H1 (cell line): Measurements from ENCODE around the gene RNF13. TPM values are rescaled to one million over a fixed set of nuclear protein-coding genes. Genes with fewer than 3 reads are reported as not detected.

Experiments used
- CTCF ChIA-PET: fragments of 300-600 bp; sonication (Branson Sonifier 250); formaldehyde crosslinking; loops from one replicate; lab custom pipeline; 2021; ENCODE audit not compliant: partially characterized antibody; lab: Charles Lee
- POLR2A ChIA-PET: fragments of 300-600 bp; sonication (Branson Sonifier 250); formaldehyde crosslinking; loops from one replicate; lab custom pipeline; 2021; ENCODE audit warnings: inconsistent platforms; ENCODE audit not compliant: partially characterized antibody; lab: Charles Lee
- DNase-seq, 2 experiments: peaks; one replicate each; pipeline versions ENCODE4 v3.0.0 to v3.0.0-alpha.2; 2010 to 2022; ENCODE audit warnings: low spot score in 2 of 2, low read depth in 1 of 2, mixed read lengths in 1 of 2
- FAIRE-seq: peaks from 2 replicates; lab custom pipeline; 2011; peaks lifted over from hg19 to GRCh38; lab: Jason Lieb, UNC
- H2AFZ ChIP-seq: 2 replicates; pipeline ENCODE4 v1.8.1; 2012; ENCODE audit warnings: low read length, inconsistent platforms
- H2AK5ac ChIP-seq: 2 replicates; pipeline ENCODE4 v1.6.1; 2013; ENCODE audit warnings: low read depth, low read length
- H2BK120ac ChIP-seq: replicated peaks from 2 replicates; pipeline ENCODE3; 2013; ENCODE audit warnings: low read depth, low read length, inconsistent platforms
- H2BK12ac ChIP-seq: 2 replicates; pipeline ENCODE4 v1.6.1; 2013; ENCODE audit warnings: low read depth, low read length
- H2BK15ac ChIP-seq: 2 replicates; pipeline ENCODE4 v1.6.1; 2013; ENCODE audit warnings: low read length
- H2BK20ac ChIP-seq: 2 replicates; pipeline ENCODE4 v1.6.1; 2013; ENCODE audit warnings: low read length
- H2BK5ac ChIP-seq: 2 replicates; pipeline ENCODE4 v1.6.1; 2013; ENCODE audit warnings: low read depth, low read length
- H3K14ac ChIP-seq: 2 replicates; pipeline ENCODE4 v1.6.1; 2013; ENCODE audit warnings: inconsistent platforms; ENCODE audit not compliant: insufficient read length
- H3K18ac ChIP-seq: 2 replicates; pipeline ENCODE4 v1.6.1; 2013; ENCODE audit warnings: low read length; ENCODE audit errors: extremely low read depth
- H3K23ac ChIP-seq: 2 replicates; pipeline ENCODE4 v1.6.1; 2013; ENCODE audit warnings: inconsistent platforms; ENCODE audit not compliant: insufficient read length
- H3K23me2 ChIP-seq: 2 replicates; pipeline ENCODE4 v1.6.1; 2013; ENCODE audit warnings: low read depth, low read length
- H3K27ac ChIP-seq: 2 replicates; pipeline ENCODE4 v1.6.1; 2011; ENCODE audit warnings: low read depth, low read length, inconsistent platforms
- H3K27me3 ChIP-seq, 4 experiments: replicated peaks in 1 of 4; 1 replicate in 1 of 4; 2 replicates in 3 of 4; pipeline versions ENCODE4 v1.6.1 to v1.8.1; 2011 to 2013; ENCODE audit warnings: low read length in 3 of 4, mild to moderate bottlenecking in 3 of 4, inconsistent platforms in 2 of 4, mixed read lengths in 2 of 4, moderate library complexity in 1 of 4; ENCODE audit not compliant: control insufficient read depth in 3 of 4, insufficient read depth in 3 of 4; ENCODE audit errors: extremely low read depth in 1 of 4
- H3K36me3 ChIP-seq, 4 experiments: 2 replicates each; pipeline versions ENCODE4 v1.6.1 to v1.8.1; 2011 to 2013; ENCODE audit warnings: mild to moderate bottlenecking in 4 of 4, low read length in 3 of 4, moderate library complexity in 2 of 4, control low read depth in 1 of 4, inconsistent platforms in 1 of 4; ENCODE audit not compliant: insufficient read depth in 4 of 4, control insufficient read depth in 2 of 4
- H3K4ac ChIP-seq: replicated peaks from 2 replicates; pipeline ENCODE3; 2013; ENCODE audit warnings: low read length, low read depth, mixed read lengths, inconsistent platforms; ENCODE audit not compliant: insufficient read length
- H3K4me1 ChIP-seq, 4 experiments: replicated peaks in 1 of 4; 1 replicate in 1 of 4; 2 replicates in 3 of 4; pipeline versions ENCODE4 v1.6.1 to v1.8.1; 2011 to 2013; ENCODE audit warnings: low read length in 3 of 4, inconsistent platforms in 2 of 4, mixed read lengths in 1 of 4; ENCODE audit not compliant: insufficient read depth in 4 of 4, control insufficient read depth in 3 of 4
- H3K4me2 ChIP-seq, 2 experiments: 2 replicates each; pipeline versions ENCODE4 v1.6.1 to v1.8.1; 2011 to 2013; ENCODE audit warnings: low read depth in 2 of 2, low read length in 2 of 2, control low read depth in 1 of 2, inconsistent platforms in 1 of 2, mild to moderate bottlenecking in 1 of 2; ENCODE audit not compliant: insufficient read depth in 1 of 2
- H3K4me3 ChIP-seq, 4 experiments: fragments of 200-600, 300-600 bp in 1 of 4; sonication (generic), shearing (Covaris generic), sonication (Bioruptor Twin) in 1 of 4; 2 replicates each; pipeline versions ENCODE4 v1.5.1 to v1.8.1; 2011 to 2016; ENCODE audit warnings: low read length in 4 of 4, low read depth in 3 of 4, control low read depth in 2 of 4, inconsistent platforms in 2 of 4, mild to moderate bottlenecking in 2 of 4, mixed read lengths in 1 of 4, moderate library complexity in 1 of 4; ENCODE audit not compliant: insufficient read depth in 2 of 4; ENCODE audit errors: extremely low read depth in 1 of 4
- H3K56ac ChIP-seq: replicated peaks from 2 replicates; pipeline ENCODE3; 2013; ENCODE audit warnings: low read depth, mild to moderate bottlenecking, mixed read lengths, low read length, inconsistent platforms; ENCODE audit not compliant: insufficient read length
- H3K79me1 ChIP-seq: 2 replicates; pipeline ENCODE4 v1.6.1; 2013; ENCODE audit warnings: low read depth, low read length, control low read depth
- H3K79me2 ChIP-seq, 2 experiments: 2 replicates each; pipeline versions ENCODE4 v1.6.1 to v1.8.1; 2012 to 2013; ENCODE audit warnings: low read length in 2 of 2, mild to moderate bottlenecking in 2 of 2, inconsistent platforms in 1 of 2; ENCODE audit not compliant: insufficient read depth in 2 of 2, control insufficient read depth in 1 of 2
- H3K9ac ChIP-seq, 4 experiments: replicated peaks in 1 of 4; 1 replicate in 1 of 4; 2 replicates in 3 of 4; pipeline versions ENCODE4 v1.6.1 to v1.8.1; 2011 to 2013; ENCODE audit warnings: low read depth in 3 of 4, low read length in 3 of 4, control low read depth in 2 of 4, mild to moderate bottlenecking in 2 of 4, moderate library complexity in 2 of 4, inconsistent platforms in 1 of 4; ENCODE audit errors: extremely low read depth in 1 of 4
- H3K9me3 ChIP-seq, 2 experiments: 2 replicates each; pipeline versions ENCODE4 v1.6.1 to v1.8.1; 2012 to 2013; ENCODE audit warnings: mild to moderate bottlenecking in 2 of 2, moderate library complexity in 2 of 2, control low read depth in 1 of 2, inconsistent platforms in 1 of 2, low read depth in 1 of 2, low read length in 1 of 2, mixed read lengths in 1 of 2; ENCODE audit not compliant: insufficient read depth in 2 of 2
- H4K20me1 ChIP-seq, 2 experiments: replicated peaks in 1 of 2; 2 replicates each; pipeline versions ENCODE3 to v1.8.1; 2011 to 2013; ENCODE audit warnings: inconsistent platforms in 2 of 2, low read length in 2 of 2, mild to moderate bottlenecking in 1 of 2; ENCODE audit not compliant: insufficient read depth in 2 of 2, control insufficient read depth in 1 of 2
- H4K5ac ChIP-seq: 2 replicates; pipeline ENCODE4 v1.6.1; 2013; ENCODE audit warnings: low read length, low read depth, mixed read lengths, inconsistent platforms; ENCODE audit not compliant: insufficient read length
- H4K8ac ChIP-seq: 2 replicates; pipeline ENCODE4 v1.8.0; 2013; ENCODE audit warnings: mild to moderate bottlenecking, moderate library complexity, low read length, inconsistent platforms; ENCODE audit not compliant: insufficient read depth; ENCODE audit errors: extremely low read depth
- H4K91ac ChIP-seq: replicated peaks from 2 replicates; pipeline ENCODE3; 2013; ENCODE audit warnings: low read length, mixed read lengths, inconsistent platforms; ENCODE audit not compliant: insufficient read length
- ASH2L ChIP-seq: fragments of 200-600, 300-600 bp; sonication (generic); IDR thresholded peaks from one replicate; pipeline ENCODE4 v1.7.1; 2017; ENCODE audit warnings: low read length
- BACH1 ChIP-seq: IDR thresholded peaks from 2 replicates; pipeline ENCODE4 v1.6.1; 2012; ENCODE audit warnings: low read length, improper control_type of control experiment
- FOSL1 ChIP-seq: IDR thresholded peaks from 2 replicates; pipeline ENCODE4 v1.6.1; 2011; ENCODE audit warnings: mild to moderate bottlenecking, low read depth, low read length, moderate library complexity; ENCODE audit not compliant: insufficient read depth
- KDM1A ChIP-seq: fragments of 200-600, 300-600 bp; sonication (generic); IDR thresholded peaks from 2 replicates; pipeline ENCODE4 v1.7.1; 2016; ENCODE audit warnings: mild to moderate bottlenecking, low read length, borderline replicate concordance
- PHF8 ChIP-seq: fragments of 200-600 bp; sonication (generic); conservative IDR thresholded peaks from 2 replicates; pipeline ENCODE4 v1.7.1; 2012; ENCODE audit warnings: low read depth, mild to moderate bottlenecking, inconsistent platforms, low read length, moderate library complexity
- SIN3A ChIP-seq, 2 experiments: IDR thresholded peaks in 1 of 2; conservative IDR thresholded peaks in 1 of 2; 2 replicates each; pipeline ENCODE4 v1.6.1; 2011 to 2012; ENCODE audit warnings: low read length in 2 of 2, improper control_type of control experiment in 1 of 2, low read depth in 1 of 2, mild to moderate bottlenecking in 1 of 2
- ZNF274 ChIP-seq: IDR thresholded peaks from 2 replicates; pipeline ENCODE4 v1.7.0; 2012; ENCODE audit warnings: low read length, borderline replicate concordance; ENCODE audit errors: extremely low read depth
- WGBS, 2 experiments: shearing (Covaris generic) in 1 of 2; methylation state at CpG; one replicate each; pipeline versions ENCODE4 v1.1.6 to v1.1.7; 2013 to 2015; ENCODE audit warnings: low lambda C conversion rate in 2 of 2, mixed read lengths in 2 of 2, inconsistent platforms in 1 of 2, low coverage in 1 of 2, missing lambda C conversion rate in 1 of 2; ENCODE audit not compliant: insufficient replicate concordance in 2 of 2, insufficient coverage in 1 of 2, insufficient read length in 1 of 2; ENCODE audit errors: extremely low coverage in 1 of 2, missing lambda C conversion rate in 1 of 2; 5-methylcytosine and 5-hydroxymethylcytosine counted together
- polyA plus RNA-seq, 7 experiments: library from polyadenylated mRNA; depleted of rRNA in 3 of 7; stranded (reverse) in 5 of 7; unstranded in 2 of 7; fragments of >200 nt in 5 of 7; fragments of 200-250 nt in 2 of 7; gene quantifications; 1 replicate in 5 of 7; 2 replicates in 1 of 7; 4 replicates in 1 of 7; pipeline versions ENCODE4 v1.2.1 to v1.2.3, GENCODE V29; 2011 to 2013; ENCODE audit warnings: missing spikeins in 2 of 7, mixed read lengths in 2 of 7
- total RNA-seq: library from RNA; stranded (reverse); fragmentation: NEBNext Ultra II Directional; extraction: Animal tissue kit (Norgen Biotek cat#: 25700); gene quantifications from 2 replicates; pipeline ENCODE4 v1.2.1, GENCODE V29; 2021

Gene RNF13
- total and polyA plus RNA-seq, 2 of the 8 experiments (the other 6 are each of a cell fraction or from before 2014, with no cell fraction given): 19.4 to 35.4 TPM

- no peak overlapping the region for H3K23ac ChIP-seq
- no peak overlapping the region for H2BK20ac ChIP-seq
- H3K27me3 ChIP-seq: no peaks in the 10 kb centered on the region
- H3K4me1 ChIP-seq: no peaks in the 10 kb centered on the region; a peak in 1 of 7 replicates
- no peak overlapping the region for H2BK12ac ChIP-seq
- H3K36me3 ChIP-seq: peaks cover 0 to 3% (median 0%) of the 10 kb centered on the region in 4 experiments; a peak in 1 of 8 replicates
- H4K91ac ChIP-seq: no peak overlapping the region
- no peak overlapping the region for H3K56ac ChIP-seq
- 92% methylated on average over 2 of the region's 2 CpGs; no CpG with 5 or more reads in 1 of the 2 experiments for WGBS, 2 experiments
- no peaks in the 10 kb centered on the region for H3K9me3 ChIP-seq
- ChIA-PET CTCF (interaction anchor here (0.9 to 1.7 kb wide), 4 partner anchors 12 to 56 kb away, joined by 3 to 8 read pairs (median 3); no protein-coding TSS in a partner anchor), POLR2A (no interaction called here)
- H3K14ac ChIP-seq: no peak overlapping the region
- peaks cover 0 to 66% of the 10 kb centered on the region in 2 experiments; a peak in 2 of 4 replicates for H3K79me2 ChIP-seq
- H3K27ac ChIP-seq: no peak overlapping the region
- H3K4me2 ChIP-seq: no peak overlapping the region
- H2BK5ac ChIP-seq: no peak overlapping the region
- no peak overlapping the region for H3K18ac ChIP-seq
- H3K4me3 ChIP-seq: no peak overlapping the region
- H3K23me2 ChIP-seq: no peaks in the 10 kb centered on the region
- H3K79me1 ChIP-seq: no peaks in the 10 kb centered on the region
- H2BK120ac ChIP-seq: no peak overlapping the region
- H3K9ac ChIP-seq: no peak overlapping the region
- DNase-seq (no peak), FAIRE-seq (no peak)
- H2AK5ac ChIP-seq: no peak overlapping the region
- H2AFZ ChIP-seq: no peak overlapping the region
- no peak overlapping the region for H4K8ac ChIP-seq
- H4K20me1 ChIP-seq: peaks cover 0 to 1% of the 10 kb centered on the region in 2 experiments
- no peak overlapping the region for H3K4ac ChIP-seq
- H4K5ac ChIP-seq: no peak overlapping the region
- H2BK15ac ChIP-seq: no peak overlapping the region
- no peak for TF ChIP-seq ZNF274
- no peak for TF ChIP-seq ASH2L
- TF ChIP-seq SIN3A (conservative IDR thresholded peaks at IDR 0.05 in 1 of 2, IDR thresholded peaks at IDR 0.05 in 1 of 2; ENCODE audit: low read depth in 1 of 2, low read length in 2 of 2): no peak
- TF ChIP-seq PHF8: no peak
- no peak for TF ChIP-seq BACH1
- TF ChIP-seq FOSL1: no peak
- TF ChIP-seq KDM1A: no peak
Measured at GRCh38 chr3:149844091-149844490, 31.1 kb downstream of the RNF13 start.
